NCI-H446 treated with DMSO at 0.1 percent for 48 hours (cell line): ENCODE data around the gene EPHB3.

Source experiments
- DNase-seq: peaks from one replicate; lab custom pipeline; 2025; lab: John Stamatoyannopoulos, UW

The EPHB3 gene

DNA sequence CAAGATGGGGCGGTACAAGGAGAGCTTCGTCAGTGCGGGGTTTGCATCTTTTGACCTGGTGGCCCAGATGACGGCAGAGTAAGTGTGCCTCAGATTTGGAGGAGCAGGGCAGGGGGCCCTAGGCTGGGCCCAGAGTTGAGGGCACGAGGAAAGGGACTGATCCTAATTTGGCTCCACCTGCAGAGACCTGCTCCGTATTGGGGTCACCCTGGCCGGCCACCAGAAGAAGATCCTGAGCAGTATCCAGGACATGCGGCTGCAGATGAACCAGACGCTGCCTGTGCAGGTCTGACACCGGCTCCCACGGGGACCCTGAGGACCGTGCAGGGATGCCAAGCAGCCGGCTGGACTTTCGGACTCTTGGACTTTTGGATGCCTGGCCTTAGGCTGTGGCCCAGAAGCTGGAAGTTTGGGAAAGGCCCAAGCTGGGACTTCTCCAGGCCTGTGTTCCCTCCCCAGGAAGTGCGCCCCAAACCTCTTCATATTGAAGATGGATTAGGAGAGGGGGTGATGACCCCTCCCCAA is 19.8 kb downstream of the EPHB3 start:
- no peak for DNase-seq

DNA sequence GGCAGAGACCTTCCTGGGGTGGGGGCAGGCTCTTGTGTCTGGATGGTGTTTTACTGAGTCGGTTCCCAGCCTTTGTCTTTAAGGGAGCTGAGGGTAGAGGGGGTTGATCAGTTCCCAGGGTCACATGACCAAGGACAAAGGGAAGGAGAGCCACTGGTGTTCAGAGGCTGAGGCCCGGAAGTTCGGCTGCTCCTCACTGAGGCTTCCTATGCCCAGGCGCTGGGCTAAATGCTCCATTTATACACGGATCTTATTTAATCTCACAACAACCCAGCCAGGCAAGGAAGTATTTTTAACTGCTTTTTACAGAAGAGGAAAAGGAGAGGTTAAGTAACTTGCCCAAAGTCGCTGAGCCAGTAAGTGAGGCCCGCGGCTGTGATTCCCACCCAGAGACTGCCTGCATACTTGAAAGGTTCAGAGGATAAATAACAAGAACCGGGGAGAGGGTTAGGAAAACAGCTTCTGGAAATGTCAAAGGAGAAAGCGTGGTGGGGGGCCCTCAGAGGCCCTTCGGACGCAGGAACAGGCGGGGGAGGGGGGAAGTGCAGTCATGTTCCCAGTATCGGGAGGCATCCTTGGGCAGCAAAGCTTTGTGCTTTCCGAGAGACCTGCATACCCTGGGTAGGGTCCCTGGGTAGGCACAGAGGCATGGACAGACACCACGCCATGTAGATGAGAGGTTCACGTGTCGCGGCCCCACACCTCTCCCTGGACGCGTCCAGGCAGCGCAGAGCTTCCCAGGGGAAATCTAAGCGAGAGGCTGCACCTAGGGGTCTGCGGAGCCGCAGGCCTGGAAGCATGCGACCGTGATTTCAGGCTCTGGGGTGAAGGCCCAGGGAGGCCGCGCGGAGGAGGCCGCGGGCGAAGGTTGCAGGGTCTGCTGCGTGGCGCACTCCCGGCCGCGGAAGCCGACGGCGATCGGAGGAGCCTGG is 21.3 kb downstream of the EPHB3 start:
- no peak for DNase-seq

- no peak for DNase-seq
Observed at GRCh38 chr3:184583578-184584451, 22.2 kb downstream of the EPHB3 start.

GRCh38 chr3:184584464-184584891 is 22.9 kb downstream of the EPHB3 start:
- no peak for DNase-seq

- DNase-seq, result no peak
Observed at GRCh38 chr3:184585545-184585944, 24.0 kb downstream of the EPHB3 start.

DNA sequence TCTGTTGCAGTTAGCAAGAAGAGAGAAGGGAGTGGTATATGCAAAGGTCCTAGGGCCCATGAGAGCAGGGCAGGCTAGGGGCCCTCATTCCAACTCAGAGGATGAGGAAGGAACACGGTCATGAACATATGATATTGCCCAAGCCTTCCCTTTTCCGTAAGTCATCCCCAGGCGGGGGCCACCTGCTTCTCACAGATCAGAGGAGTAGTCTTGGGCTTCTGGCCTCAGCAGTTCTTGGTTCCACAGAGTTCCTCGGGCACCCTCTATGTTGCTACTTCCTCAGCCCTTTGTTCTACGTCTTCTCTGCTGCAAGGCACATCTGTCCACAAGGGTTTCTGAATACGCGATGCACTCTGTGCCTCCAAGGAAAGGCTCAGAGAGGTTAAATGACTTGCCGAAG is 25.3 kb downstream of the EPHB3 start:
- no peak for DNase-seq

GRCh38 chr3:184588776-184589175 is 27.2 kb downstream of the EPHB3 start:
- DNase-seq, result no peak

DNA sequence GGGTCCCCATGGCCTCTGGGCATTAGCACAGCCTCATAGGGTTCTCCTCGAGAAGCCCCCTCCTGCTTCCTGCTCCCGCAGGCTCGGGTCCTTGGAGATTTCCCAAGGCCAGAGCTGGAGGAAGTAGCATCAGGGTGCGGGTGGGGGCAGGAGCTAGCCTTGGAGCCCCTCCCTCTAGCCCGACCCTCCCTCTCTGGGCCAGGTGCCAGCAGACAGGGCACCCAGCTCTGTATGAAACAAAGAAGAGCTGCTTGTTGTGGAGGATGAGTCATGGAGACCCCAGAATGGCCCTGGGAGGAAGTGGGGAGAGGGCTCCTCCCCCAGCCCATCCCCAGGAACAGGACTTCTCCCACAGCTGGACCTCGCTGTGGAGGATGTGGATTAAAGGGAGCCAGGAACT is 29.2 kb downstream of the EPHB3 start:
- DNase-seq, result no peak

DNA sequence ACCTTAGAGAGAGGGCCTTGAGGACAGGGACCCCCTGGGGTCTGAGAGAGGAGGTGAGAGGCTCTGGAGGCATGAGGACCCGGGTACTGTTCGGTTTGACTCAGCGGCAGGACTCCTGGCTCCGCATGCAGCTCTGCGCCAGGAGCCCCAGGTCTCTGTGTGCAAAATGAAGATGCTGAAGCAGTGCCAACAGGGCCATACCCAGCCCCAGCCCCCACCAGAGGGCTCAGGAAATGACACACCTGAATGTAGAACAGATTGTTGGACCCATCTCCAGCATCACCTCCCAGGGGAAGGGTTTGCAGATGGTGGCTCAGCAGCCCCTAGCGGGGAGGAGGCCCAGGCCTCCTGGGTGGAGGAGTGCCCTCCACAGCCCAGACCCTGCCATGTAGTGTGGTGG is 30.2 kb downstream of the EPHB3 start:
- DNase-seq, result no peak

DNA sequence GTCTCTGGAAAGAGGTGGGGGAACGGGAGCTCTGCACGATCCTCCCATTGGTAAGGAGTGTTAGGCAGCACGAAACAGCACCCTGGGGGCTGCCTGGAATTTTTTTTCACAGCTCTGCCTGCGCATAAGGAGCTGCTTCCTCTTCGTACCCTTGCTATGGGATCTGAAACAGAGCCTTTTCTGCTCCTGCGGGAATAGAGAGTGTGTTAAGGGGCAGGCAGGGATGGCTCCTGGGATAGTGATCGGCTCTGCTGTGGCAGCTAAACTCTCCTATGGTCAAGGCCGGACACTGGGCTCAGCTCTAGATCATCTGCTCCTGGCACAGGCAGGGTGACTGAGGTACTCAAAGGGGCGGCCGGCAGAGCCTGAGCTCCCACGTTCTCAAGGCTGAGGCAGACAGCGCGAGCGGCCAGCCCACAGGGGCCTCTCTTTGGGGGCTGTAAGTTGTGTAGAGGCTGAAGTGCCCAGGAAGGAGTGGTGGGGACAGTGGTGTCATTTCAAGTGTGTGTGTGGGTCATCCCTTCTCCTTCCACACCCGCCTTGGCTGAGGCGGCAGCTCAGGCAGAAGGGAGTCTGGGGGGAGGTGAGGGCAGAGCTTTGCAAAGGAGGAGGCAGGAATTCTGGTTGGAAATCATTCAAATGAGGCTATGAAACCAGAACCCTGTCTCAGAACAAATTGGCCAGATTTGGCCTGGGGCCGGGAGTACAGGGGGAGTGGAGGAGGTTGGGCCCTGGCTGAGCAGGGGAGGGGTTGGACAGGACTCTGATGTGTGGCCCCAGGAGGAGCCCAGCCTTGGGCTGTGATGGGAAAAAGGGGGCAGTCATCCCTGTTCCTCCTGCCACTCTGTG is 31.0 kb downstream of the EPHB3 start:
- no peak for DNase-seq

DNA sequence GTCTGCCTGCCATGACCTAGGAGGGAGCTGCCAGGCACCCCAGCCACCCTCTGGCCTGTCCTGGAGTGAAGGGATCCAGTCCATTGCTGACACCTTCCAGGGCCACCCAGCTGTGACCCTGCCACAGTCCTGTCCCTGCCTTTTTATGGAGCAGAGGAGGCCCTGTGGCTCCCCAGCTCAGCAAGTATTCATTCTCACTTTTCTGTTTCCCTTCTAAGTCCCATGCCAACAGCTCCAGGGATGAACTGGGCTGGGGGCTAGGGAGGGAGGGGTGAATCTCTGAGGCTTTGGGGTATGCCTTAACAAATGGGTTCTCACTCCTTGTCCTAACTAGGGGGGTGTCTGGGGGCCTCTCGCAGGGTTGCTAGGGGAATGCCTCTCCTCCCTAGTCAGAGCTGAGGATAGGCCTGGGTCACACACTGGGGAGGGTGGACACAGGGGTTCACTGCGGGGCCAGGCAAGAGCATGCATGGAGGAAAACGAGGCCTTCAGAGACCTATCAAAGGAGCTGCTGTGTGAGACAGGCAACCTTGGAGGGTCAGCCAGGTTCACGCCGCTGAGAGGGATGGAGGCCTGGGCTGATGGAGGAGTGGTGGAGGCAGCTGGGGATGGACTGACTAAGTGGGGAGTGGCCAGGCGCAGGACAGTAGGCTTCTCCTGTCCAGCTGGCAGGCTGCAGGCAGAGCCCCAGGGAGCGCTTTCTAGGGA is 31.8 kb downstream of the EPHB3 start:
- no peak for DNase-seq

GRCh38 chr3:184593928-184594303 is 32.3 kb downstream of the EPHB3 start:
- no peak for DNase-seq

- DNase-seq, result no peak
Observed at GRCh38 chr3:184594371-184595001, 32.9 kb downstream of the EPHB3 start.

- DNase-seq, result no peak
Observed at GRCh38 chr3:184595726-184596125, 34.1 kb downstream of the EPHB3 start.

DNA sequence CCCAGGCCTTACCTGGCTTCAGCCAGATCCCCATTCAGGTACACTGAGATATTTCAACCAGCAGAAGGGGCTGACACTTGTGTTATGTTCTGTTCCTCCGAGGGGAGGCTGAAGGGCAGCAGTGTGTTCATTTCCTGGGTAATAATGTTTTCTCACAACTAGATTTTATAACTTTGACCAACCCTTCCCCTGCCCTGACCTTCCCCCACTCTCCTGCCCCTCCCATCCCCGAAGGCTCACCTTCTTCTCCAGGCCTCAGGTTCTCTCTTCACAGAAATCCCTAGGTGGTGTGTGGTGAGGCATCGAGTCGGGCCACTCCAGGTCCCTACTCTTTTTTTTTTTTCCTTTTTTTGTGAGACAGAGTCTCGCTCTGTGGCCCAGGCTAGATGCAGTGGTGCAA is 34.6 kb downstream of the EPHB3 start:
- no peak for DNase-seq

DNA sequence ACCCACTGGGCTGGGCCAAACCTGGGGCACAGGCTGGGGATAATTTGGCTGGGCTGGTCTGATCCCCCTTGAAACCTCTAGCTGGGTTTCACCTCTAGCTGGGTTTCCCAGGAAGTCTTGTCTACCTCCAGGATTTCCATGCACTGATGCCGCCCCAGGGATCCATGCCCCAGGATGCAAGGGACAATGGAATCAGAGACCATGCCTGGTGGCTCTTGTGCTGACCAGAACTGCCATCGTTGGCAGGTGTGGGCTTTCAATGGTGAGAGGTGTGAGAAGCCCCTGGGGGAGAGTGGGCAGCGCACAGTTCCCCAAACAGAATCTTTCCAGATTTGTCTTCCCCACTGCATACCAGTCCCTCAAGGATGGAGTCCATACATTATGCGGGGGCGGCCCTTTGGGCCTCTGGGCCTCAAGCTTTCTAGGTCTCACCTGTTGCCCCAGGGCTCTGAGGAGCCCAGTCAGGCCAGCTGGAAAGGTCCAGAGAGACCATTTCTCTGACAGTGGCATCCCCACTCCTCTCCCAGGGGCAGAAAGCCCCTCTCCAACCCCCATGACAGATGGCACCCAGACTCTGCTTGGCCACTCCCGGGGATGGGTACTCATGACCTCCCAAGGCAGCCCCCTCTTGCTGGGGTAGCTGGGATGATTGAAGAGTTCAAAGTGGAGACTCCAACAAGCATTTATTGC is 35.4 kb downstream of the EPHB3 start:
- no peak for DNase-seq

GRCh38 chr3:184597829-184598573 is 36.4 kb downstream of the EPHB3 start:
- DNase-seq, result no peak

DNA sequence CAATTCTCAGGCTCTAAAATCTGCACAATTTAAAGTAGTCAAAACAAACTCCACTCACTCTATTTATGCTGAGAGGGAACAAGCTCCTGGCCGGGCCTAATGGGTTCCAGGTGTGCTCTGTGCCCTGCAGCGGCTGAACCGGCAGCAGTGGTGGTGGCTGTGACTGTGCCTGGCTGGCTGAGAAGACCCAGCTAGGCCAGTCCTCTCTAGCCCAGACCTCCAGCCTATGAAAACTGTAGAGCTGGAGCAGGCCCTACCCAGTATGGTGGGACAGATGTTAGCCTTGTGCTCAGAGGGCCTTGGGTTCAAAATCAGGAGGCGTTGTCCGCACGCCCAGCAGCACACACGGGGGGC is 37.0 kb downstream of the EPHB3 start:
- DNase-seq, result no peak

GRCh38 chr3:184599143-184599542 is 37.6 kb downstream of the EPHB3 start:
- no peak for DNase-seq
